ENCODE data around the gene FBRSL1. TPM values are rescaled to one million over a fixed set of nuclear protein-coding genes. Genes with fewer than 3 reads are reported as not detected.

Gene FBRSL1
- total and polyA plus RNA-seq, 9 of the 15 experiments (the other 6 are each of a cell fraction or from before 2014, with no cell fraction given): 0.24 to 129 (median 7.3) TPM

GRCh38 chr12:132510111-132510724, 20.3 kb downstream of the FBRSL1 start:
- Histone ChIP-seq H3K4me2 (ENCODE audit: insufficient read depth, low read length) (no peak overlapping the region), H3K36me3 (ENCODE audit: control insufficient read depth, insufficient read depth, low read length) (peaks cover 29% of the 10 kb centered on the region; the same call in 1 of the 3 replicates), H3K9me1 (ENCODE audit: control insufficient read depth, insufficient read depth, low read length) (peaks cover 13% of the 10 kb centered on the region), H3K27ac (ENCODE audit: extremely low read depth, low read depth, low read length) (no peak overlapping the region), H3K9ac (ENCODE audit: insufficient read depth in 1 of 2, low read depth in 2 of 2, low read length in 2 of 2) (no peak overlapping the region), H2AFZ (ENCODE audit: low read depth, low read length) (no peak overlapping the region), H3K27me3 (ENCODE audit: control insufficient read depth in 2 of 2, insufficient read depth in 2 of 2, low read length in 2 of 2) (no peaks in the 10 kb centered on the region), H4K20me1 (replicated peaks; ENCODE audit: control insufficient read depth, insufficient read depth, low read length) (peaks cover 25% of the 10 kb centered on the region), H3K9me3 (replicated peaks; ENCODE audit: control insufficient read depth, insufficient read depth, low read depth, low read length) (no peaks in the 10 kb centered on the region), H3K79me2 (ENCODE audit: control insufficient read depth, insufficient read depth, low read length) (peaks cover 25% of the 10 kb centered on the region), H3K4me3 (no peak overlapping the region), H3K4me1 (replicated peaks in 1 of 2; ENCODE audit: control insufficient read depth in 2 of 2, insufficient read depth in 2 of 2, low read length in 2 of 2) (peaks cover 4 to 82% of the 10 kb centered on the region in 2 experiments; a peak in 3 of 5 replicates)
- ATAC-seq (no peak), FAIRE-seq (no peak), DNase-seq (ENCODE audit: extremely low read depth in 1 of 4, low spot score in 3 of 4) (no peak)
- ChIA-PET POLR2A (no interaction called here), CTCF (ENCODE audit: low intra/inter-chr PET ratio) (no interaction called here)
- intact Hi-C loops (cut with micrococcal nuclease) (no loop called here), in situ Hi-C loops (cut with MboI) (no loop called here)
- WGBS (ENCODE audit: insufficient coverage, low coverage, missing lambda C conversion rate): 97% methylated on average over 22 of the region's 33 CpGs
- no TSS peak for BruUV-seq (replicated peaks)
- TF ChIP-seq POLR2G (IDR thresholded peaks at IDR 0.05; ENCODE audit: low read depth, low read length): peak; percentile 9; the same call in 1 of the 2 replicates
- TF ChIP-seq KDM5B (IDR thresholded peaks at IDR 0.05; ENCODE audit: insufficient replicate concordance, low read depth, low read length): no peak

- ChIA-PET CTCF (ENCODE audit: low intra/inter-chr PET ratio) (no interaction called here), POLR2A (no interaction called here)
- intact Hi-C loops (cut with micrococcal nuclease): no loop called here
- no peak overlapping the region for H2AFZ ChIP-seq (ENCODE audit: low read depth, low read length)
- peaks cover 4 to 75% of the 10 kb centered on the region in 2 experiments; a peak in 3 of 5 replicates for H3K4me1 ChIP-seq (replicated peaks in 1 of 2; ENCODE audit: control insufficient read depth in 2 of 2, insufficient read depth in 2 of 2, low read length in 2 of 2)
- FAIRE-seq: no peak
- TF ChIP-seq EWSR1 (IDR thresholded peaks at IDR 0.05; ENCODE audit: borderline replicate concordance, low read depth, partially characterized antibody) (no peak), RBM14 (IDR thresholded peaks at IDR 0.05; ENCODE audit: borderline replicate concordance, insufficient read depth, low read depth, low read length) (no peak), ZNF197 (CRISPR knock-in tag; IDR thresholded peaks at IDR 0.05; ENCODE audit: low read depth) (no peak), BRD9 (IDR thresholded peaks at IDR 0.05; ENCODE audit: low read depth, partially characterized antibody) (no peak), ZNF77 (CRISPR knock-in tag; IDR thresholded peaks at IDR 0.05) (no peak)
- no peak for ATAC-seq
- 95% methylated on average over 14 of the region's 25 CpGs for WGBS (ENCODE audit: insufficient coverage, low coverage, missing lambda C conversion rate)
- no peak overlapping the region for H3K4me3 ChIP-seq
- BruUV-seq (replicated peaks): no TSS peak
- in situ Hi-C loops (cut with MboI): no loop called here
- no peak overlapping the region for H3K27ac ChIP-seq (ENCODE audit: extremely low read depth, low read depth, low read length)
- no peak overlapping the region for H3K9ac ChIP-seq (ENCODE audit: insufficient read depth in 1 of 2, low read depth in 2 of 2, low read length in 2 of 2)
- H3K9me1 ChIP-seq (ENCODE audit: control insufficient read depth, insufficient read depth, low read length): peaks cover 13% of the 10 kb centered on the region
- DNase-seq (ENCODE audit: extremely low read depth in 1 of 4, low spot score in 3 of 4): no peak
- H3K4me2 ChIP-seq (ENCODE audit: insufficient read depth, low read length): no peak overlapping the region
- H3K36me3 ChIP-seq (ENCODE audit: control insufficient read depth, insufficient read depth, low read length): peaks cover 29% of the 10 kb centered on the region; the same call in 1 of the 3 replicates
- H3K79me2 ChIP-seq (ENCODE audit: control insufficient read depth, insufficient read depth, low read length): peaks cover 18% of the 10 kb centered on the region
- H4K20me1 ChIP-seq (replicated peaks; ENCODE audit: control insufficient read depth, insufficient read depth, low read length): peaks cover 19% of the 10 kb centered on the region
- H3K9me3 ChIP-seq (replicated peaks; ENCODE audit: control insufficient read depth, insufficient read depth, low read depth, low read length): no peaks in the 10 kb centered on the region
- no peaks in the 10 kb centered on the region for H3K27me3 ChIP-seq (ENCODE audit: control insufficient read depth in 2 of 2, insufficient read depth in 2 of 2, low read length in 2 of 2)
Observed at GRCh38 chr12:132510746-132511477, 21.0 kb downstream of the FBRSL1 start.
